ENCODE results near the gene DNAJC15.
"Not testable (repeated sequence)": the region's sequence is repeated elsewhere in the genome, so short reads cannot be mapped to it uniquely, and the experiment has no call there.

Gene DNAJC15

DNA sequence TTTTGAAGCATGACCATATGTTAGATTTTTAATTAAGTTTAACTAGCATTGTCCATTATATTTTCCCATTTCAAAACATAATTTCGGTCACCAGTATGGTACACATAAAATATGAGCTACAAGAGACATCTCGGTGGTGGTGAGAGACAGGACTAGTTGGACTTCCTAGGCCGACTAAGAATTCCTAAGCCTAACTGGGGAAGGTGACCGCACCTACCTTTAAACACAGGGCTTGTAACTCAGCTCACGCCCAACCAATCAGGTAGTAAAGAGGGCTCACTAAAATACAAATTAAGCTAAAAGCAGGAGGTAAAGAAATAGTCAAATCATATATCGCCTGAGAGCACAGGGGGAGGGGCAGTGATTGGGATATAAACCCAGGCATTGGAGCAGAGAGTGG is 22.9 kb downstream of the DNAJC15 start:
- DNase-seq = no peak

DNA sequence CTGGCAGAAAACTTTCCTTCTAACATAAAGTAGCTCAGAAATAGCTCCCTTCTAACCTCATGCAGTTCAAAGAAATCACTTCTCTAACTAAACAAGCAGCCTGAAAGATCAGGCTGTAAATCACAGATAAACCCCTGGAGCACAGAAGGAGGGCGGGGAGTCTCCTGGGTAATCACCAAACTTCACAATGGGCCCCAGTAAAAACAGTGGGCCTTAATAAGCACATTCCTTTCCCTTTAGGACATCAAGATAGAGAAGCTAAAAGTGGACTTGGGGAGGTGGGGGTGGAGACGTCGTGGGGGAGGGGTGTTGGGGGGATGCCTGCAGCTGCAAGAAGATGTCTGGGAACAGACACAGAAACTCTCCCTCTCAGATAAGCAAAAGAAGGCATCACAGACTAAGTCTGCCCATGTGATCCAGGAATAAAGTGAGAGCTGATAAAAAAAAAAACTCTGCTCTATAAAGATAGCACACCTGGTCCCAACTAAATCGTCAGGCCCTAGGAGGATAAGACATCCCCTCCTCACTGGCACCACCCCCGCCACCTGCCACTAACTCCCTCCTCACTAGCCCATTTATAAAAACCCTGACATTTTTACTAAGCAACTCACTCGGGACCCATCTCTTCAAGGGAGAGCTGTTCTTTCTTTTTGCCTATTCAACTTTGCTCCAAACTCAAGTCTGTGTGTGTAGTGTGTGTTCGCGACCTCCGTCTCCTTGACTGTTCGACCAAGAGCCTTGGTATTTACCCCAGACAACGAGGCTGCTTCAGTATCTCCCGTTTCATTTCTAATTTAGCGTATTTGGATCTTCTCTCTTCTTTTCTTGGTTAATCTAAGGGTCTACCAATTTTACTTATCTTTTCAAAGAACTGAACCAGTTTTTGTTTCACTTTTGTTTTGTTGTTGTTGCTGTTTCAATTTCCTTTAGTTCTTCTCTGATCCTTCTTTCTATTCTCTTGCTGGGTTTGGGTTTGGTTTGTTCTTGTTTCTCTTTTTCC is 31.7 kb downstream of the DNAJC15 start:
- DNase-seq = peak; percentile 15

DNA sequence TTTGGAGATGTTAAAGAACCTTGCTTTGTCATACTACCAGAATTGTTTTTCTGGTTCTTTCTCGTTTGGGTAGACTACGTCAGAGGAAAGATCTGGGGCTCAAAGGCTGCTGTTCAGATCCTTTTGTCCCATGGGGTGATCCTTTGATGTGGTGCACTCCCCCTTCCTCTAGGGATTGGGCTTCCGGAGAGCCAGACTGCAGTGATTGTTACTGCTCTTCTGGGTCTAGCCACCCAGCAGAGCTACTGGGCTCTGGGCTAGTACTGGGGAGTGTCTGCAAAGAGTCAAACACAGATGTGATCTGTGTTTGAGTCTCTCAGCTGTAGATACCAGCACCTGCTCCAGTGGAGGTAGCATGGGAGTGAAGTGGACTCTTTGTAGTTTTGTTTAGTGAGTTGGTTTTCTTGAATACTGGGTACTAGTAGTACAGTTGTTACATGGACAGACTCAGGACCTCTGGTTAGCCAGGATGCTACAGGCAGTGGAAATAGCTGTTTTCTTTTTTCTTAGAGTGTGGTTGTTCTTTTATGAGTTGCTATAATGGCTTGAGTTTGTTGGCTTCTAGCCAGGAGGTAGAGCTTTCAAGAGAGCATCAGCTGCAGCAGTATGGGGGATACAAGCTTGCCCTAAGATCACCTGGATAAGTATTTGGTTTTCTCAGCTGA is 34.4 kb downstream of the DNAJC15 start:
- peak; percentile 29 for DNase-seq

DNA sequence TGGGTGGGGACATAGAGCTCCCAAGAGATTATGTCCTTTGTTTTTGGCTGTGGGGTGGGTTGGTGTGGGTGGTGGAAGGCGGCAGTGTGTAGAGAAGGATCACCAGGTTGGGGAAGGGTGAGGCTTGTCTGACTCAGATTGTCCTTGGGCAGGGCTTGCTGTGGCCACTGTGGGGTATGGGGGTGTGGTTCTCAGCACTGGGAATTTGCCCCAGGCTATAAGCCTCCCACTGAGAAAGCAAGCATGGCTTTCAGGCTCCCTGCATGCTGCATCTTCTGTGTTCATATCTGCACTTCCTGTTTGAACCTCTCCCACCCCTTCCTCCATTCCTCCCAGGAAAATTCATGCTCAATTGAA is 34.9 kb downstream of the DNAJC15 start:
- DNase-seq = no peak

DNA sequence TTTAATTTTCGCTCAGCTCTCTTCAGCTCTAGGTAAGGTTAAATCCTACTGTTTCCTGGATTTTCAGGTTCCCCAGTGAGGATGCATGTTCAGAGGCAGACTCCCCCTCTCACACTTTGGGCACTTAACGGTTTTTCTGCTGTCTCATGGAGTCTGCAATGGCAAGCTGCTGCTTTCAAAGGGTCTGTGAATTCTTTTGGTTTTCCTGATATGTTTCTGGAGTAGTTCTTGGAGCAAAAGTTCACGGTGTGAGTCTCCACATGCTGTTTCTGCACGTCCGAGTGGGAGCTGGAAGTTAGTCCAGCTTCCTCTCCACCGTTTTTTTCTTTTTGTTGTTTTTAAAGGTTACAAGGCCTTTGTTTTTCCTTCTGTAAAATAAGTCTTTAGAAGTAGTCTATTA is 35.4 kb downstream of the DNAJC15 start:
- DNase-seq = no peak

DNA sequence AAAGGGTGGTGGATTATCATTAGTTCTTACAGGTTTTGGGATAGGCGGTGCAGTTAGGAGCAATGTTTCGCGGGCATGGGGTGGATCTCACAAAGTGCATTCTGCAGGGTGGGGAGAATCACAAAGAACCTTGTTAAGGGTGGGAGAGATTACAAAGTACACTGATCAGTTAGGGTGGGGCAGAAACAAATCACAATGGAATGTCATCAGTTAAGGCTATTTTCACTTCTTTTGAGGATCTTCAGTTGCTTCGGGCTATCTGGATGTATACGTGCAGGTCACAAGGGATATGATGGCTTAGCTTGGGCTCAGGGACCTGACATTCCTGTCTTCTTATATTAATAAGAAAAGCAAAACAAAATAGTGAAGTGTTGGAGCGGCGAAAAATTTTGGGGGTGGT is 36.4 kb downstream of the DNAJC15 start:
- DNase-seq = not testable (repeated sequence)

DNA sequence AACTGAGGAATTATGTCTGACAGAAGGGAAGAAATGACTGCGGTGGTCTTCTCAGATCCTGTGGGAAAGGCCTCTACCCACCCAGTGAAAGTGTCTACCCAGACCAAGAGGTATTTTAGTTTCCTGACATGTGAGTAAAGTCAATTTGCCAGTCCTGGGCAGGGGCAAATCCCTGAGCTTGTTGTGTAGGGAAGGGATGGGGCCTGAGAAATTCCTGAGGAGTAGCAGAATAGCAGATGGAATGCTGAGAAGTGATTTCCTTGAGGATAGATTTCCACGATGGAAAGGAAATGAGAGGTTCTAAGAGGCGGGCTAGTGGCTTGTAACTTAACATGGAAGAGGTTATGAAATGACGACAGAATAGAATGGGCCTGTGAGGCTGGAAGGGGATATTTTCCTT is 37.4 kb downstream of the DNAJC15 start:
- not testable (repeated sequence) for DNase-seq

DNA sequence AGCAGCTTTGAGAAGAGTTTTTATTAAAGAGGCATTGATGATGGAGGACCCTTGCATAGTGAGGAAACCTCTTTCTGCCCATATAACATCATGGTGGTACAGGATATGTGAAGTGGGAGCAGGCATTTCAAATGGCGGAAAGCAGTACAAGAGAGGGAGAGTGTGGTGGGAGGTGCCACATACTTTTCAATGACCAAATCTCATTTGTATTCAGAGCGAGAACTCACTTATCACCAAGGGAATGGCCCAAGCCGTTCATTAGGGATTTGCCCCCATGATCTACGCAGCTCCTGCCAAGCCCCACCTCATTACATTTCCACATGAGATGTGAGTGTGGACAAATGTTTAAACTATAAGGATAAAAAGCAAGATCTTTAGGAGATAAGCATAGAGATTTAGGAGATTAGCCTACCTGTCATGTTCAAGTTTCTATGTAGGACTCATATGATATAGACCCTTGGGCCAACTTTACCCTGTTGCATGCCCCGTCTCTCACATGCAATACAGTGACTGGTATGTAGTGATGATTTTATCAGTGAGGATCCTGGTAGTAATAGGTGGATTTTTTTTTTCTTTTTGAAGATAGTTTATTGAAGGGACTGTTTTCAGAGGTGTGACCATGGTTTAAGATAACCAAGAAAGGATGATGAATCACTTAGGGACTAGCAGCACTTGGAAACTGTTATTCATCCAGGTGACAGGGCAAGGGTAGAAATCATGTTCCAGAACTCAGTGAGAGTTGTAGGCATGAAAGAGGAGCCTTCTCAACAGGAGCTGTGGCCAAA is 38.3 kb downstream of the DNAJC15 start:
- DNase-seq = no peak

DNA sequence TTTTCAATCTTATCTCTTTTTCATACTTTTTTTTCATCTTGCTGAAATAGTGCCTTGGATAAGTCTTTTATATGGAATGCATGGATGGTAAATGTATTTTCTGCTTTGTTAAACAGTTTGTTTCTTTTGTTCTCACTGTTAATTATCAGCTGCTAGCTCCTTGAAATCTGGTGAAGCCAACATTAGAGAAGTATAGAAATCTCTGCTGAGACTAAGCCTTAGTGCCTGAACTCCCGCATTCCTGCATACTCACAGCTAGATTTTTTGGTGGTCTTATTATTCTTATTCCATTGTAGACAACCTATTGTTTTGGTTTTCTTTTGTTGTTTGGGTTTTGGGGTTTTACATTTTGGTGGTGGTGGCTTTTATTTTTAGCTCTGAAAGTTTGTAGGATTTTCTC is 48.4 kb downstream of the DNAJC15 start:
- no peak for DNase-seq

DNA sequence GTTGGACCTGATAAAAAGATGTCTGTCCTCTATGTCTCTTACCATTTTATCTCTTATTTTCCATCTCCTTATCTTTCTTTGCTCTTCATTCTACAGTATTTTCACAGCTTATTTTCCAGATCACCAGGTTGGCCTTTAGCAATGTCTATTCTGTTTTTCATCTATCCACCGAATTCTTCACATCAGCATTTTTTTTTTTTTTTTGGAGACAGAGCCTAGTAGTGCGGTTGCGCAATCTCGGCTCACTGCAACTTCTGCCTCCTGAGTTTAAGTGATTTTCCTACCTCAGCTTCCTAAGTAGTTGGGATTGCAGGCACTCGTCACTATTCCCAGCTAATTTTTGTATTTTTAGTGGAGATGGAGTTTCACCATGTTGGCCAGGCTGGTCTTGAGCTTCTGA is 49.0 kb downstream of the DNAJC15 start:
- no peak for DNase-seq

DNA sequence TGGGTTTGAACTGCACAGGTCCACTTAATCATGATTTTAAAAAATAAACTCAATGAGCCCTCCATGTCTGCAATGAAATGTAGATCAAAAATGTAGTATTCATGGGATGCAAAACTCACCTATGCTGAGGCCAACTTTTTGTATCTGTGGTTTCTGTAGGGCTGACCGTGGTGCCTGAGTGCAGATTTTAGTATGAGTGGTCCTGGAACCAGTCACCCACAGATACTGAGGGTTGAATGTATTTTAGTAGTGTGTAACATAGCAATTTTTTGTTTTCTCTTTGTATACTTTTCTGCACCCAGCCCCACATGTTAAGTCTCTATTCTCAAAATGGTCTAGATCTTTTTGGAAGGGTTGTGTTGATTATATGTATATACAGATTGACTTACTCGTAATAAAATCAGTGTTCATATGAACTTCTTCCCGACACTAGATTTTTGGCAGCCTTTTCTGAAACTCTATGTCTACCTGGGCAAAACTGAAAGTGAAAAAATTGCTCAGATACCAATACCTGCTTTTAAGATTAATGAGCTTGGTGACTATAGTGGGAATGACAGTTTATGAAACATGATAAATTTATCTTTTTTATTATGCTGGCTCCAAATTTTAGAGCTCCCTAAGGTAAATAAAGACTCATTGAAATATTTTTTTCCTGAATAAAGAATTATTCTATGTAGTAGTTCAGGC is 51.6 kb downstream of the DNAJC15 start:
- no peak for DNase-seq

DNA sequence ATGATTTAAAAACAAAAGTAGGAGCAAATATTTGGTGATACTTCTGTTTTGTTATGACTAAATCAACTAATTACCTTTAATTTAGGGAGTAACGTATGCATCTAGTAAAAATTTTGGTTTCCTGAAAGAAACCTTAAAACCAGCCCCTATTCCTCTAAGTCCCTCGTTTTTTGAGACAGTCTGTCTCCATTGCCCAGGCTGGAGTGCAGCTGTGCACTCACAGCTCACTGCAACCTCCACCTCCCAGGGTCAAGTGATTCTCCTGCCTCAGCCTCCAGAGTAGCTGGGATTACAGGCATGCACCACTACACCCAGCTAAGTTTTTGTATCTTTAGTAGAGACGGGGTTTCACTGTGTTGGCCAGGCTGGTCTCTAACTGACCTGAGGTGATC is 52.1 kb downstream of the DNAJC15 start:
- DNase-seq = not testable (repeated sequence)

DNA sequence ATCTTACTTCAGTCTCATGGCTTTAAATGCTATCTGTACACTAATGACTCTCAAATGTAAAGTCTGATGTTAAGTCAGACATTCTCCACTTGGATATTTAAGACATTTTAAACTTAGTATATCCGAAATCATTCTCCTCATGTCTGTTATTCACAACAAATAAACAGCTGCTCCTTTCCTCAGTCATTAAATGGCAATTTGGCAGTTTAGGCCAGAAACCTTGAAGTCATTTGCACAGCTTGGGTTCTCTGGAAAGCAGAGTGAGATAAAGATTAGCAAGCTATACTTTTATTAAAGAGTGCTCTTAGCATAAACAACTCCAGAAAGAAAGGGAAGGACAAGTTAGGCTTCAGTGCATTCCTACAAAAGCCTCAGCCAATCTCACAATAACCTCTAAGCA is 53.7 kb downstream of the DNAJC15 start:
- DNase-seq = no peak

DNA sequence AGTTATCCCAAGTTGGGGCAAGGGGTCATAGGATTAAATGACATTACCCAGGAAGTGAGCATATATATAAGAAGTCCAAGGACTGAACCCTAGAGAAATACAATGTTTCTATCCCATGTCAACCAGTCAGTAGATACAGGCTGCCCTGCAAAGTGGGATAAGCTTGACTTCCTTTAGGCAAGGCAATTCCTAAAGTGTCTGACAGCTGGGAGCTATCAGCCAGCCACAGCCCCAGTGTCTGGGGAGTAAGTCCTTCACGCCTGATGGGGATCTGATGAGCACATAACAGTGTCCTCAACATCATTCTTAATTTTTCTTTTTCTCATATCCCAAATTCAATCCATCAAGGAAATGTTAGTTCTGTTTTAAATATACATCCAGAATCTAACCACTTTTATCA is 54.1 kb downstream of the DNAJC15 start:
- DNase-seq = no peak

DNA sequence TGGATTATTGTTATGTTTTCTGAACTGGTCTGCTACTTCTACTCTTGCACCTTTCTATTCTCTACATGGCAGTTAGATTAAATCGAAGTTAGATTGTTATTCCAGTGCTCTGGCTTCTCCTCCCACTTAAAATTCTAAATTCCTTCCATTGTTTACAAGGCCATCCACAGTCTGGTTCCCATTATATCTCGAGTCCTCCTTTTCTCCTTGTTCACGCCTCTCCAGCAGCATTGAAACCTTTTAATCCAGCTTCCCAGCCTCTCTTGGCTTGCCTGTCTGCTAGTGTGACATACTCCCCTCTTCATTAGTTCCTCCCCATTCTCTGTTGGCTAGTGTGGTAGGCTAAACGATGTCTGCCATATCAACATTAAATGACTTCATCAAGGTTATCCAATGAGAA is 54.5 kb downstream of the DNAJC15 start:
- no peak for DNase-seq

DNA sequence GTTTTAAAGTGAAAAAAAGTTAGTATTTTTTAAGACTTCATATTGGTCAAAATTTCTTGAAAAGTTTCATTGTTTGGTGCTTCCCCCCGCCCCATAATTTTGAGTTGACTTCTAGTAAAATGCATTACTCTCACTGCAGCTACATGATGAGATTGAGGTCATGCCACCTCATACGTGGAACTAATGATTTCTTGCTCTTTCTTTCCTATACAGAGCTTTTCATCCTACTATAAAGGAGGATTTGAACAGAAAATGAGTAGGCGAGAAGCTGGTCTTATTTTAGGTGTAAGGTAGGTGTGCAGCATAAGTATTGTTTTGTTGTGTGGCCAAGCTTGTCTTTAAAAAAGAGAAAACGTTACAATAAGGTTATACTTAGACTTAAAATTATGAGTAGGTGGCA is 55.0 kb downstream of the DNAJC15 start:
- DNase-seq = no peak

DNA sequence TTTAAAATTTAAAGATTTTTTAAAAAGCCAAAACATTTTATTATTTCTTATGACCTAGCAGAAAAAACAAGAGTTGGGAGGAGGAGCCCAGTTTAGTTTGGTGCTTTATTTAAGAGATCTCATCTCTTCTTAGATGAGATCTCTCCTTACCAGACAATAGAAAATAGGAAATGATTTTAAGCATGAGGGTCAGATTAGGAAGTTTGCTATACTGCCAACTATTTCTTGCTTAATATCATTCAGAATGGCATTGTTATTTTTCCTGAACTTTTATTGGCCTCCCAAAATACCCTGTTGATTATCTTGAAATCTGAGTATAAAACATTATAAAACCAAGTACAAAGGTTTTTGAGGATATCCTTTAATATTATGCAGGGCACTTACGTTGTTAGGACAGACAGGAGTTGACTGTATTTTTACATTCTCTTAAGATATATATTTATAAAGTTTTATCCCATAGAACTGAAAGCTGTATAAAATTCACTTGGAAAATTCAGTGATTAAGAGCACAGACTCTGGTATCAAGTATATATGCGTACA is 56.1 kb downstream of the DNAJC15 start:
- no peak for DNase-seq

DNA sequence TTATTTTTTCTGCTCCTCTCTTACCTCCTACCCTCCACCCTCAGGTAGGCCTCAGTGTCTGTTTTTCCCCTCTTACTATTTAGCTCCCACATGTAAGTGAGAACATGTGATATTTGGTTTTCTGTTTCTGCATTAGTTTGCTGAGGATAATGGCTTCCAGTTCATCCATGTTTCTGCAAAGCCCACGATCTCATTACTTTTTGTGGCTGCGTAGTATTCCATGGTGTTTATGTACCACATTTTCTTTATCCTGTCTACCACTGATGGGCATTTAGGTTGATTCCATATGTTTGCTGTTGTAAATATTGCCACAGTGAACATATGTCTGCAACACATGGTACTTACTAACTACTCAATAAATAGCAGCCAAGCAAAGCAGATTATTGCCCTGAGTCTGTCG is 56.8 kb downstream of the DNAJC15 start:
- no peak for DNase-seq

DNA sequence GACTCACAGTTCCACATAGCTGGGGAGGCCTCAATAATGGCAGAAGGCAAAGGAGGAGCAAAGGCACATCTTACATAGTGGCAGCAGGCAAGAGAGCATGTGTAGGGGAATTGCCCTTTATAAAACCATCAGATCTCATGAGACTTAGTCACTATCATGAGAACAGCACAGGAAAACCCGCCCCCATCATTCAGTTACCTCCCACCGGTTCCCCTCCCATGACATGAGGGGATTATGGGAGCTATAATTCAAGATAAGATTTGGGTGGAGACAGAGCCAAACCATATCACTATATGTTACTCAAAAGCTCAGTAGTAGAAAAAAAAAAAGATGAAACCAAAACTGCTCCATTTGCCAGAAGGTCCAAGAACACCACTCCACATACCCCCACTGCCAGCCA is 58.5 kb downstream of the DNAJC15 start:
- no peak for DNase-seq

DNA sequence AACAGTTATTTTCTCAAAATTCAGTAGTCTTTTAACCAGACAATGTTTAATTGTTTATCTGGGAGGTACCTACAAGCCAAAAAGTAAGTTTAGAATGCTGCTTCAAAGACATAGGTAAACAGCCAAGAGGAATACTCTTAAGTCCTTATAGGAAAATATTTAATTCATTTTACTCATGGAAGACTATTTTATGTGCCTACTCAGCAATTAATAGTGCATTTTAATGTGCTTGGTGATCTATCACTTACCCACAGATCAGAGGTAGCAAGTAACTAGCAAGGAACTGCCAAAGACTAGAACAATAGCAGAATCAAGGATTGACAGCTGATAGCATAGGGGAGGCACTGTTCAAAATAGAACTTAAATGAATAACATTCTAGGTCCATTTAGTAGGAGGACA is 60.4 kb downstream of the DNAJC15 start:
- no peak for DNase-seq

DNA sequence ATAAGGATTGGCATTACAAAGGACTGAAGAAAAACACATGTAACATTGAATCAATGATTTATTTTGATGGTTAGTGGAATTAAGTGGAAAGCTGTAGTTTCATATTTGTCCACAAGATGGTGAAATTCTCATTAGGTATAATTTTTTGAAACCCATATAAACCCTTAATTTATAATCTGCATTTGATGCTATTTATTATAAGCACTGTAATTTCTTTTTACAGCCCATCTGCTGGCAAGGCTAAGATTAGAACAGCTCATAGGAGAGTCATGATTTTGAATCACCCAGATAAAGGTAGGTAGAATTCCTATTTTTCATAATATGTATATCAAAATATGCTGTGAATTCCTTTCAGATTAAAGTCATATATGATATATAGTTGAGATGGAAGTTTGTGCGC is 62.2 kb downstream of the DNAJC15 start:
- DNase-seq = no peak

DNA sequence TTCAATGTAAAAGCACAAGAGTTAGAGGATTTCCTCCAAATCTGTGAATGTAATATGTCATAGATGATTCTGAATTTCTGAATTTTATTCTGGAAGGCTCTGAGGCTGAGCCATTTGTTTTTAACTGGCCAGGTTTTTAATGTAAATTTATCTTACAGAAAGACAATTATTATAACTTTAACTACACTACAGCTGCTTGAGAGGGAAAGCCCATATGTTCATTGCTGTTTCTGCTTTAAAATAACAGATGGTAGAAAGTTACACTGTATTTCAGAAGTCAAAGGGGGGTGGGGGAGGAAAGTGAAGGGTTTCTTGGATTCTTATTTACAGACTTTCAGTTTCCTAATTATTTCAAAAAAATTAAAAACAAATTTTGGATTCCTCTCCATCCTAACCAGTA is 62.8 kb downstream of the DNAJC15 start:
- DNase-seq = no peak

DNA sequence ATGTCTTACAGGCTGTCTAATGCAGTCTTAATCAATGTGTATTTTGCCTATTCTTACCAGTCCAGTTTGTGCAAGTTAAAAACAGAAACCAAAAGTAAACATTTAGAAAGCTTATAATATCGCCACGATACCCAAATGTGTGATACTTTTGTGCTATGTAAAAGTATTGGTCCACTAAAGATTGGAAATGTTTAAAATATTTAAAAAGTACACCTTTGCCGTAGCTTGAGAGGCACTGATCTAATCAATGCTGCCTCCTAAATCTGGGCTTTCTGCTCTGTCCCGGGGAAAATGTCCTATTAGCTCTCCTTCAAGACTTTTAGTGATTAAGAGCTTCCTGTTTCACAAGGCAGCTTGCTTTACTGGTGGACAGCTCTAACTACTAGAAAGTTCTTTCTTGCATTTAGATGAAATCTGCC is 64.7 kb downstream of the DNAJC15 start:
- no peak for DNase-seq

All from activated effector memory CD4-positive, alpha-beta T cell treated with Interleukin-2 at 50 U/mL for 16 hours (primary cell).